OCI-LY3 (cell line): ENCODE data around the gene ICAM3.
"Not testable (repeated sequence)": the region's sequence is repeated elsewhere in the genome, so short reads cannot be mapped to it uniquely, and the experiment has no call there.

Experiments used
- CTCF ChIP-seq: fragments of 200-600, 300-600 bp; sonication (generic); IDR thresholded peaks from 2 replicates; pipeline ENCODE4 v1.5.1; 2014; ENCODE audit warnings: antibody characterized with exemption, low read length, low read depth
- EZH2phosphoT487 ChIP-seq: fragments of 200-600 bp; shearing (Covaris generic); IDR thresholded peaks from 2 replicates; pipeline ENCODE4 v1.6.1; 2018; ENCODE audit warnings: antibody characterized with exemption, mixed run types, low read depth

DNA sequence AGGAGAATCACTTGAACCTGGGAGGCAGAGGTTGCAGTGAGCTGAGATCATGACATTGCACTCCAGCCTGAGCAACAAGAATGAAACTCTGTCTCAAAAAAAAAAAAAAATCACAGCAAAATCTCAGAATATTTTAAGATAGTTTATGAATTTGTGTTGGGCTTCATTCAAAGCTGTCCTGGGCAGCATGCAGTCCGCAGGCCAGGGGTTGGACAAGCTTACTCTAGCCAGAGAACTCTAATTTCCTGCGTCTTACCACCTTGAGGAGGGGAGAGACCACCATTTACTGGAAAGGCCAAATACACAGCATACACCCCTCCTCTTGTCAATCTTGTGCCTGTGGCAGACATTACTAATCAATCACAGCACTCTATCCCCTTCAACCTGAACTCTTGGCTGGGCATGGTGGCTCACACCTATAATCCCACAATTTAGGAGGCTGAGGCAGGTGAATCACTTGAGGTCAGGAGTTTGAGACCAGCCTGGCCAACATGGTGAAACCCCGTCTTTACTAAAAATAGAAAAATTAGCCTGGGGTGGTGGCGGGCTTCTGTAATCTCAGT is 27.6 kb upstream of the ICAM3 start:
- TF ChIP-seq CTCF, EZH2phosphoT487: not testable (repeated sequence)
